Uterus (tissue), 2 donors: ENCODE results near the gene C9orf85.

Experiments used
- CTCF ChIP-seq, 4 experiments: fragments of 200-600 bp in 2 of 4; fragments of 450-650 bp in 2 of 4; sonication (generic) in 2 of 4; IDR thresholded peaks; one replicate each; pipeline ENCODE4 v1.5.1; 2016 to 2019; ENCODE audit warnings: antibody characterized with exemption in 4 of 4, mild to moderate bottlenecking in 2 of 4, moderate library complexity in 1 of 4
- POLR2A ChIP-seq, 2 donors: fragments of 450-650 bp; IDR thresholded peaks; one replicate each; pipeline ENCODE4 v1.6.1; 2016; ENCODE audit warnings: antibody characterized with exemption in 2 of 2, mild to moderate bottlenecking in 1 of 2, moderate library complexity in 1 of 2

GRCh38 chr9:71908825-71909224, 2.6 kb upstream of the C9orf85 start:
- TF ChIP-seq CTCF (IDR thresholded peaks at IDR 0.05) (no peak), POLR2A (IDR thresholded peaks at IDR 0.05) (no peak)
